Measurements from ENCODE around the gene PRKCE. TPM values are rescaled to one million over a fixed set of nuclear protein-coding genes. Genes with fewer than 3 reads are reported as not detected.

Gene PRKCE
- total RNA-seq, 1 donor from 2014 or later: 62.8 TPM

- FAIRE-seq (no peak), DNase-seq (ENCODE audit: low spot score in 2 of 2) (no peak)
These were observed 511.6 kb downstream of the PRKCE start for GRCh38 chr2:46163098-46163430.

DNA sequence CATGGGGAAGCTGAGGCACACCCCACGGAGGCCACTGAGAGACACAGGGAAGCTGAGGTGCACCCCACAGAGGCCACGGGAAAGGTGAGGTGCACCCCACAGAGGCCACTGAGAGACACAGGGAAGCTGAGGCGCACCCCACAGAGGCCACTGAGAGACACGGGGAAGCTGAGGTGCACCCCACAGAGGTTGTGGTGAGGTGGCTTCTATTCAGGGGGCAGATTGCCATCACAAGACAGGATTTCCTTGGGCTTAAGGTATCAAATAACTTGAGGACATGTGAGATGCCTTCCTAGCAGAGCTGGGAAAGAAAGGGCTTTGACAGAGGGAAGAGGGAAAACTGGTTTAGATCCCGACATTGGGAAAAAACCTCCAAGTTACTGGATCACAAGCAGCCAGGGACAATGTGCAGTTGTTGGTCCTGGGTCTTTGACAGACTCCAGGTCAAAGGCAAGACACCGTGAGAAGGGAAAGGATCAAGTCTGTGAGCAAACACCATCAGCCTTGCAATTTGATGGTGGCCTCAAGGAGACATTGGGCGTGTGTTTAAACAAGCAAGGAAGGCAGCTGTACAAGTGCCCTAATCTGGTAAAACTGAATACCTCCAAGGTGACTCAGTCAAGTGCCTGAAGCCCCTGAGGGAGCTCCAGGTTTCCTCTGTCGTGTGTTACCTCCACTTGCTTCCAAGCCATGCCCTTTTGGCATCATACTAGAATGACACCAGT is 512.5 kb downstream of the PRKCE start:
- FAIRE-seq: no peak
- no peak for DNase-seq (ENCODE audit: low spot score in 2 of 2)

GRCh38 chr2:46164529-46165301 is 513.2 kb downstream of the PRKCE start:
- FAIRE-seq (no peak), DNase-seq (ENCODE audit: low spot score in 2 of 2) (peak; percentile 39 to 75)

- FAIRE-seq (no peak), DNase-seq (ENCODE audit: low spot score in 2 of 2) (no peak)
These were observed 514.4 kb downstream of the PRKCE start for GRCh38 chr2:46165916-46166315.

GRCh38 chr2:46167406-46167805 is 515.9 kb downstream of the PRKCE start:
- FAIRE-seq (no peak), DNase-seq (ENCODE audit: low spot score in 2 of 2) (no peak)

GRCh38 chr2:46167924-46168323 is 516.4 kb downstream of the PRKCE start:
- no peak for FAIRE-seq
- DNase-seq (ENCODE audit: low spot score in 2 of 2): no peak

DNA sequence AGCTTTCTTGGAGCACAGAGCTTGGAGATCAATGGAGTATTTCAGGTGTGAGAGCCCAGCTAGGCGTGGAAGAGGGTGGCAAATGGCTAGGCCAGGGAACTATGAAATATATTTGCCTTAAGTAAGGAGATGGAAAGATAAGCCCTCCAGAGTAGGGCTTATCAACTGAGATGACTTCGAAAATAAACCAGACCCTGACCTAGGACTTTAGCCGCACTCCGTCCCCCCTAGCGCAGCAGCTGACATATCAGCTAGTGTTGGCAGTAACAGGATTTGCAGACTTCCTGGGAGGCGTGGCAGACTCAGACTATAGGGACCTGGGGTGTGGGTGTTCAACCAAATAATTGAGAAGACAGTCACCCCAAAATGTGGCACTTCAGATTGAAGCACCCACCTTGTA is 518.0 kb downstream of the PRKCE start:
- FAIRE-seq: no peak

GRCh38 chr2:46170026-46170425 is 518.6 kb downstream of the PRKCE start:
- DNase-seq (ENCODE audit: low spot score in 2 of 2) (no peak), FAIRE-seq (no peak)

More for the DNA sequence above, 518.0 kb downstream of the PRKCE start:
- no peak for DNase-seq (ENCODE audit: low spot score in 2 of 2)

DNA sequence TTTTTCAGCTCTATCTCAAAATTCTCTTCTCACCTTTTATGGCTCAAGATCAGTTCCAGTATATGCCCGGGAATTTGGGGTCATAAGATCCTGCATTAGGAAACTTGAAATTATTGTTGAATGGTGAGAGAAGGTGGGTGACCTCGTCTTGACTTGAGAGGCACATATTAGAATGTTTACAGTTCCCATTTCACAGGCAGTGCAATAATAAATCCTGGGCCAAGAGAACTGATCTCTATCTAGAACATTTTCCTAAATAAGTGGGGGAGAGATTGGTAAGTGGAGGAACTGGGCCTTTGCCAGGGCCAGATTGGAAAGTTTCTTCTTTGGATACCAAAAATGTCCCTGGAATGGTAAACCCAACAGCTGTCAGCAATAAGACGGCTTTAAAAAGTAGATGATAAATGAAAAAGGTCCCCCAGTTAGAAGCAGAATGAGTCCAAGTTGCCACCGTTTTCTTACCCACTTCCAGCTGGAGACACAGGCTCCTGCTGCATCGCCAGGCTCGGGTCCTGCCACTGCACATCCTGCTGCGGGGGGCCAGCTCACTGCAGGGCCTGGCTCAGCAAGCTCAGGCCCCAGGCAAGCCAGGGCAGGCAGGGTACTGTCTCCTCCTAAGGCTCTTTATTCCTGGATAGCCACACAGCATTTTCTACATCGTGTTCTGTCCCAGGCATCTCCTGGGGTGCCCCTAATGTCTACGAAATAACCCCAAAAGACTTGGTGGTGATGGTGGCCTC is 519.3 kb downstream of the PRKCE start:
- FAIRE-seq: no peak
- no peak for DNase-seq (ENCODE audit: low spot score in 2 of 2)

DNA sequence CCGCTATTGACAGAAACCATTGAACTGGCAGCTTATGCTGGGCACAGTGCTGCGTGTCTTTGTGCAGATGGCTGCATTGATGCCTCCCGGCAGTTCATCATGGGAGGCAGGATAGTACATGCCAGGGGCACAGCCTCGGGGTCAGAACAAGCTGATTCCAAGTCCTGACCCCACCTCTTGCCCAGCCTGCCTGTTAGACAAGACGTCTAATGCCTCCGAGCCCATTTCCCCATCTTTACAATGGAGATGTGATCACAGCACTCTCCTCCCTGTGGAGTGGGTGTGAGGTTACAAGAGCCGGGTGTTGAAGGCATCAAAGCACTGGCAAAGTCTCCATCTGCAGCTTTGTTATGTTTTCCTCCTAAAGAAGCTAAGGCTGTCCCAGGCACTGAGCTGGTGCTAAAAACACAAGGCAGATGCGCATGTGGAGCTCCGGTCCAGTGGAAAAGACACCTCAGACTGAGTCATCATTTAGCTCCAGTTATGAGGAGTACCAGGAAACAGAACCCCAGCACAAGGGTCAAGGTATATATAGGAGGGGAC is 520.0 kb downstream of the PRKCE start:
- DNase-seq (ENCODE audit: low spot score in 2 of 2) (no peak), FAIRE-seq (no peak)

DNA sequence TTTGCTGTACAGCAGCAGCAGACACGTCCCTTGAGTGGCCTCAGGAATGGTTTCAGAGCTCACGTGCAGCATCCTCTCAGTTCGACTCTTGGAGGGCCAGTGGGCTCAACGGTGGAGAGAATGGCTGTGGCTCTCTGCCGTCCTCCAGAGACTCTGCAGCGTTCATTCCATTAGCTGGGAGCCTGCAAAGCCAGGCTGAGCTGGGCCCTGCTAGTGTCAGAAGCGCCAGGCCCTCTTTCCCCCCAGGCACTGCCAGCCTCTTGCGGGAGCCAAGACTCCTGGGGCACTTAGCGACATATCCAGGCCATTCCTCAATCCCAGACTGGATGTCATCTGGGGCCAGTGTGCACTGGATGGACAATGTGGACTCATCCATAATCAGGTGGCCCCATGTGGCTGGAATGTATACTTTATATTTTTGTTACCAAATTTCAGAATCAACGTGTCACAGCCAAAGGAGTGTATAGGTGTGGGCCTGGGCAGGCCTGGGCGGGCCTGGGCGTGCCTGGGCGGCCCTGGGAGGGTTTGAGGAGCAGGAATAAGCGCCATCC is 520.6 kb downstream of the PRKCE start:
- FAIRE-seq (no peak), DNase-seq (ENCODE audit: low spot score in 2 of 2) (no peak)

DNA sequence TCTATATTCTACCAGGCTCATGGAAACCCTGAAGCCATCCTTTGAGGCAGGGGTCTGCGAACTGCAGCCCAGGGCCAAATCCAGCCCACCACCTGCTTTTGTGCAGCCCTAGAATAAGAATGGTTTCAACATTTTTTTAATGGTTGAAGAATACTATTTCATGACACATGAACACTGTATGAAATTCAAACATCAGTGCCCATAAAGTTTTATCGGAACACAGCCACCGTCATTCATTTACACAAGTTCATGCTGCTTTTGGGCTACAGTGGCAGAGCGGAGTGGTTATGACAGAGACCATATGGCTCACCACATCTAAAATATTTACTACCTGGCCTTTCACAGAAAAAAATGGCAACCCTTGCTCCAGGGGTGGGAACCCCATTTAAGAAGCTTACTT is 521.6 kb downstream of the PRKCE start:
- FAIRE-seq (no peak), DNase-seq (ENCODE audit: low spot score in 2 of 2) (no peak)

DNA sequence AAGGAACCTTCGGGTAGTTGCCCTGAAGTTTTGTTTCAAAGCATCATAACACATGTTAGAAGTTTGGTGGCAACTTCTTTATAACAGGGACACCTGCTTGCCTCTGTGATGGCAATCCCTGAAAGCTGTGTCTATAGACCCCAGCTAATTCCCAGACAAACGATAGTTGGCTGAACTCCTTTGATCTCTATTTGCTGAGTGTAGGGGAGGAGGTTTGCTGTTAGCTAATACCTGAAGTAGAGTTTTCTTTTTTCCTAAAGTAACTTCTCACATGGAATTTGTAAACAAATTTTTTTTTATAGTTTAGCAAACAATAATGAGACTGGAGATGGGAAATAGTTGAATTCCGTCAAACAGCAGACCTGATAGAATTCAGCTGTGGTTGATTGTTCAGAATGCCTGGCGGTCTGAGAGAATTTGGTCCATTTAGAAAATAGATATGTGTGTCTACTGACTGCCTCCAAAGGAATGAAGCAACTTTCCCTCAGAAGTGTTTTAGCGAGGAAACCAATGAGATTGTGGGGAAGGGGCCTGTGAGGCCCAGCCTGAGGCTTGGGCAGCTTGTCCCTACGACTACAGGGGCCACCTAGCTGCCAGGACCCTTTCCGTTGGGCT is 522.3 kb downstream of the PRKCE start:
- DNase-seq (ENCODE audit: low spot score in 2 of 2): no peak
- no peak for FAIRE-seq

DNA sequence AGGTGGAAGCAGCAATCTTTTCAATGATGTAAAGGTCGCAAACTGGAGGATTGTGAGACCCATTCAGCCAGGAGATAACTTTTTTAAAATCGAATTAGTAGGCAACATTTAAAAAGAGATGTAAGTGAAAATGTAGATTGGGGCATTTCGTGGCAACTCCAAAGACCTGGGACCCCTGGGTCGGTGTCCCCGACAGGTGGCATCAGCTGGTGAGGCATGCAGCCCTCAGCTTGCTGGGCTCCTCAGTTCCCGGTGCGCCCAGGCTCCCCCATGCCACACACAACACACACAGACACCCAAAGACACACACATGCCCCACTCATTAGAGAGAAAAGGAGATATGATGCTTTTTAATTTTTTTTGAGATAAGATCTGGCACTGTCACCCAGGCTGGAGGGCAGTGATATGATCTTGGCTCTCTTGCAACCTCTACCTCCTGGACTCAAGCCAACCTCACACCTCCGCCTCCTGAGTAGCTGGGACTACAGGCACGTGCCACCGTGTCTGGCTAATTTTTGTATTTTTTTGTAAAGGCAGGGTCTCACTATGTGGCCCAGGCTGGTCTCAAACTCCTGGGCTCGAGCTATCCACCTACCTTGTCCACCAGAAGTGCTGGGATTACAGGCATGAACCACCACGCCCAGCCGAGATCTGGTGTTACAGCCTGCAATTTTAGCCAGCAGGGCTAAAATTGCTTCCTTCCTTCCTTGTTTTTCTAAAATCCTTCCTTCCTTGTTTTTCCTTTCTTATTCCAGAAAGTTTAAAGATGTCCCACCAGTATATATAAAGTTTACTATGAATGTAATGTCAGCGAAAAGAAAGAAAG is 523.1 kb downstream of the PRKCE start:
- DNase-seq (ENCODE audit: low spot score in 2 of 2) (no peak), FAIRE-seq (no peak)

GRCh38 chr2:46175419-46175818 is 523.9 kb downstream of the PRKCE start:
- FAIRE-seq (no peak), DNase-seq (ENCODE audit: low spot score in 2 of 2) (no peak)

DNA sequence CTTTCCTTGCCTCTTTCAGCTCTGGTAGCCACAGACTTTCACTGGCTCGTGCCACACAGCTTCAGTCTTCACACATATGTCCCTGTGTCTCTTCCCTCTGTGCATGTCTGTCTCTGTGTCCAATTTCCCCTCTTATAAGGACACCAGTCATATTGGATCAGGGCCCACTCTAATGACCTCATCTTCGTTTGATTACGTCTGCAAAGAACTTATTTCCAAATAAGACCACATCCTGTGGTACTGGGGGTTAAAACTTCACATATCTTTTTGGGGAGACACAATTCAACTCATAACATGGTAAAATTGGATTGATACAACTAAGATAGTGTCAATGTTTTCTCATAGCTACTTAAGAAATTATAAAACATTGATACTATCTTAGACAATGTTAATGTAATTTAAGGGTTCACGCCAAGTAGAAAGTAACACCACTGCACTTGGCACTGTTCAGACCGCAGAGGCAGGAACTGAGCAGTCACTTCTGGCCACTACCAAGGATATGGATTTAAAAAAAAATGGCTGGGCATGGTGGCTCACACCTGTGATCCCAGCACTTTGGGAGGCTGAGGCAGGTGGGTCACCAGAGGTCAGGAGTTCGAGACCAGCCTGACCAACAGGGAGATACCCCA is 526.1 kb downstream of the PRKCE start:
- FAIRE-seq: no peak
- DNase-seq (ENCODE audit: low spot score in 2 of 2): no peak

- DNase-seq (ENCODE audit: low spot score in 2 of 2) (no peak), FAIRE-seq (no peak)
These were observed 527.7 kb downstream of the PRKCE start for GRCh38 chr2:46179037-46179621.

GRCh38 chr2:46180189-46180588 is 528.7 kb downstream of the PRKCE start:
- FAIRE-seq (no peak), DNase-seq (ENCODE audit: low spot score in 2 of 2) (no peak)

DNA sequence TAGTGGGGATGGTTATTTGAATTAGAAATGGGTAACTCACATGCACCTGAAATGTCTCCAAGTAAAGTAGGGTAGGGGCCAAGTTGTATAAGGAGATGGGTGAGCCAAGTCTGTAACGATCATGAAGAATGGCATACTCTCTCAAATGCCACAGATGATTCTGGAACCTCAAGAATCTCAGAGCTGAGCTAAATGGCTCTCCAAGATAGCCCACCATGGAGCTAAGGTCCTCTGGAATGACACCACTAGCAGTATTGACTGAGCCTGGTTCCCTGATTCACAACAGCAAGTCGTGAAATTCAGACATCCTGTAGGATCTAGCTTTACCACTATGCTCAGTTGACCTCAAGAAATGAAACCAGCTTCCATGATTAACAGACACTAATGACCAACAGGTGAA is 529.8 kb downstream of the PRKCE start:
- no peak for DNase-seq (ENCODE audit: low spot score in 2 of 2)
- FAIRE-seq: no peak

All from frontal cortex (tissue), 4 donors.